NCI-H82 treated with DMSO at 0.1 percent for 48 hours (cell line): ENCODE data around the gene RELL1.
A peak's percentile ranks its signal among the peaks of the same experiment; 100 is the strongest.

Source experiments
- DNase-seq: peaks from one replicate; lab custom pipeline; 2025; ENCODE audit not compliant: unreplicated experiment; lab: John Stamatoyannopoulos, UW

RELL1 gene

DNA sequence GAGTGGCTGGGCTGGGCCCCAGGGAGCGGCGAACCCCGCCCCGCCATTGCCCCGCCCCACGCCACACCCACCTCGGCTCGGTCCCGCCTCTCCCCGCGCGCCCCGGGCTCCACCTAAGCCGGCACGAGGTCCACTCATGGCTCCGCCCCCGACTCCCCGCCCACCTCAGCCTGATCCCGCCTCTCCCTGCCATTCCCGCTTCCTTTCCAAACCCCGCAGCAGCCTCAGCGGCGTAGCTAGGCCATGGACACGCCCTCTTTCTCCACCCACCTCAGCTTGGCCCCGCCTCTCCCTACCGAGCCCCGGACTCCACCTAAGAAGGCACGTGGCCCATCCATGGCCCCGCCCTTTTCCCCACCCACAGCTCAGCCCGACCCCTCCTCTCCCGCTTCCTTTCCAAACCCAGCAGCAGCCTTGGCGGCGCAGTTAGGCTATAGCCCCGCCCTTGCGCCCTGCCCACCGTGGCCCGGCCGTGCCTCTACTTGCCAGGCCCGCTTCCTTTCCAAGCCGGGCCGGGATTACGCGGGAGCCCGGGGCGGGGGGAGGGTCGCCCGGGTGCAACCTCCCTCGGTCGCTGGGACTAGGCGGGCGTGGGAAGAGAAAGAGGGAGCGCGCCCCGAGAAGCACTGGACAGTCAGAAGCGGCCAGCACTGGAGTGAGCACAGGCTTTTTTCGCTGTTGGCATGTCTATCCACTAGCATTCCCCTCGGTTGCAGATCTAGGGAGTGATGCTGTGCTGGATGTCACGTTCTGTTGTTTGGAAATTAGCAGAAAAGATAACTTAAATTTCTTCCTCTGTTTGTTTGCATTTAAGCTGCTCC, at the start of gene RELL1:
RELL1 (minus strand) TSS at position 4 of the 821 bp plus-strand sequence. CDS start 89 bp downstream, outside the sequence.
- DNase-seq, result peak; percentile 91

- no peak for DNase-seq
These were observed 49.4 kb upstream of the RELL1 start for GRCh38 chr4:37735578-37735977.

DNA sequence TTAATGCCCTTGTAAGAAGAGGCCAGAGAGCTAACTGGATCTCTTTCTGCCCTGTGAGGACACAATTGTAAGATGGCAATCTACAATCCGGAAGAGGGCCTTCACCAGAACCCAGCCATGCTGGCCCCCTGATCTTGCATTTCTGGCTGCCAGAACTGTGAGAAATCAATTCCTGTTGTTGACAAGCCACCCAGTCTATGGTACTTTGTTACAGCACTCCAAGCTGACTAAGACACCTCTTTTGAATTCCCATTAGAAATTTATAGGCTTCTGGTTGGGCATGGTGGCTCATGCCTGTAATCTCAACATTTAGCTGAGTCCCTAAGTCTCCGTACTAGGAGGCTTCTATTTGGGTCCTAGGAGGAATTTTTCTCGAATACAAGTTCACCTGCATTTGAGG, 48.8 kb upstream of the RELL1 start:
- DNase-seq, result no peak

GRCh38 chr4:37733240-37733867, 47.2 kb upstream of the RELL1 start:
- DNase-seq, result no peak

GRCh38 chr4:37732526-37733186, 46.5 kb upstream of the RELL1 start:
- DNase-seq, result no peak

DNA sequence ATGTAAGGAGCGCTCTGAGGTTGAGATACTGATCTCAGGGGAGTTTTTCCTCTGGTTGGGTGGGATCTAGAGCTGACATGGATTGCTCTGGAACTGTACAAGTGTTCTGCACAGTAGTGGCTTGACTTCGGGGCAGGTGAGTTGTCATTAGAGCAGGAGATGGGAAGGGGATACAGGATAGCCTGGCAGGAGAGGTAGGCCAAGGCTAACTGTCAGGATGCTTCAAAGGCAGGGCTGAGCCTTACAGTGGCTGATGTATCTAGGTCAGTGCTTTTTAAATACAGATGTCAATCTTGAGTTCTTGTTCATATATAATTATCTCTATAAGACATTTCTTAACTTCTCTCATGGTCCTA, 43.5 kb upstream of the RELL1 start:
- no peak for DNase-seq

DNA sequence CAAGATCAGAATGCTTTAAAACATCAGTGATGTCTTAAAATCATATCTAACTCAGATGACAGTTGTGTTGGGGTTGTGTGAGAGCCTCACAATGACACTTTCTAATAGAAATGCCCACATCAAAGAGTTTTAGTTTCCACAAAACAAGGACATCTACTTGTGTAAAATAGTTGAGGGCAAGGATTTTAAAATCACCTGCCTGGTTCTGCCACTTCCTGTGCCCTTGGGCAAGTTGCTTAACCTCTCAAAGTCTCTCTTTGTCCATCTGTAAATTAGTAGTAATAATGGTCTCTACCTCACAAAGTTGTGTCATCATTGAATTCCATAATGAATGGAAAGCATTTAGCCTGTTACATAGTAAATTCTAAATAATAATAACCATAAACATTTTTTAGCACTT, 41.9 kb upstream of the RELL1 start:
- DNase-seq, result no peak

DNA sequence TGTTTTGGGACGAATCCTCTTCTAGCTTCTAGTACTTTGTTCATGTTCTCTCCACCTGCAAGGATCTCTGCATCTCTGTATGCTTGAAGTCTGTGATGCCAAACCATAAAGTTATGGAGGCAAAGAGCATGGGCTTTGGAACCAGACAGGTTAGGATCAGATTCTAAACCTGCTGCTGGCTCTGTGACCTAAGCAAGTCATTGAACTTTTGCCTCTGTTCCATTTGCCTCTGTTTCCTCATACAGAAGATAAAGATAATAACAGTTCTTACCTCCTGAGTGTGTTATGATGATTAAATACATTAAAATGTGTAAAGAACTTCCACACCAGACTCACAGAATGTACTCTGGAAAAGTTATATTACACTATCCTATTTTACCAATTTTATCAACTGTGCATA, 41.5 kb upstream of the RELL1 start:
- DNase-seq, result no peak

DNA sequence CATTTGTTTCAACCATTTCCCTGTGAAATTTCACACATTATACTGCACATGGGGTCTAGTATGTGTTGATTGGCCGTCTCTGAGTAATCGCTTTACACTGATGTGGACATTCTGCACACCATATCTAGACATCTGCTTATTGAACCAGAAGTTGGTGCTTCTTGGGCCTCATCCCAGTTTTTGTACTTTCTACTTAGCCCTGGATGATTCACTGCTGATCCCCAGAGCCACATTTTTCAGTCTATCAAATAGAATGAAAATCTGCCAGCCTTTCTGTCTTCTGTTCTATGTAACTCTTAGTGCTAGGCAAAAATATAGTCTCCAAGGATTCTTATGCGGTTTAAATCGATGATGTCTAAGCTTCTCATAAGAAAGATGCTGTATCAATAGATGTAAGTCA, 40.5 kb upstream of the RELL1 start:
- DNase-seq, result no peak

DNA sequence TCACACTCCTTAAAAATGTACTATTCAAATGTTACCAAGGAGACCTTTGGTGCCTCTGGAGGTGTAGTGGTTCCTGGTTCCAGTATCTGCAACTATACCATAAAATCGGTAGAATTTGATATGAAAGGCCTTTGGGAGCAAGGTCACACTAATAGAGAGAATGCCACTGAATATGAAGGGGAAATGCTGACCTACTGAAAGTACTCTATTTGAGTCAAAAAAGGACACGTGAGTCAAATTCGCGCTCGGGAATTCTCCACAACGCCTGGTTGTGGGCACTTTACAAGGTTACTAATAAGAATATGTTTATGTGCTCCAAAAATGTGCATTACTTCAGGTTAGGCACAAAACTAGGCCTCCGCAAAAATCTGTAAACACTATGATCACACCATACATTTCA, 39.5 kb upstream of the RELL1 start:
- no peak for DNase-seq

- no peak for DNase-seq
These were observed 36.9 kb upstream of the RELL1 start for GRCh38 chr4:37723067-37723466.

- DNase-seq, result no peak
These were observed 35.9 kb upstream of the RELL1 start for GRCh38 chr4:37721995-37722638.

DNA sequence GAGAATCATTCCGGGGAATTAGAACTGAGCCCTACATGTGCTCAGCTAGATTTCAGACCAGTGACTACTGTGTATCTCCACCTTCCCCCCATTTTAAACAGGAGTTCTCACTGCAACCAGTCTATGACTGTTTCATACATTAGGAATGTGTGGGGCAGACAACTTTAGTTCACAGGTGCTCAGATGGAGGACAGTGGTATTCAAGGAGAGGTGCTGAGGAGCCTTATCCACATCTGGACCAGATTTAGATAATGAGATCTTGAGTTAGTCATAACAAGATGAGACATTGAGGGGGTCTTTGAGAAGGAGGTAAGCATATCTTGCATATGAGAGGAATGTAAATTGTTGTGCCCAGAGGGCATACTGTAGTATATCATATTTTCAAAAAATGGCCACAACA, 32.8 kb upstream of the RELL1 start:
- no peak for DNase-seq

DNA sequence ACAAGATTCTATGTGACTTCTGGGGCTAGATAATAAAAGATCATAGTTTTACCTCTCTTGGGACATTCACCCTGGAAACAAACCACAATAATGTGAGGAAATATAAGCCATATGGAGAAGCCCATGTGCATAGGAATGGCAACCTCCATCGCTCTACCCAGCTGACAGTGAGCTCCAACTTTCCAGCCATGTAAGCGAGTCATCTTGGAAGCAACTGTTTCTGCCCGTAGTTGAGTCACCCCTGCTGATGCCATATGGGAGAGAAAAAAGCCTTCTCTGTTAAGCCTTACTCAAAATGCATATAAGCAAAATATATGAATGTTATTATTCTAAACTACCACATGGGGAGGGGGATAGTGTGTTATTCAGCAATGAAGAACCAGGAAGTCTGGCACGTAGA, 31.4 kb upstream of the RELL1 start:
- DNase-seq, result no peak

DNA sequence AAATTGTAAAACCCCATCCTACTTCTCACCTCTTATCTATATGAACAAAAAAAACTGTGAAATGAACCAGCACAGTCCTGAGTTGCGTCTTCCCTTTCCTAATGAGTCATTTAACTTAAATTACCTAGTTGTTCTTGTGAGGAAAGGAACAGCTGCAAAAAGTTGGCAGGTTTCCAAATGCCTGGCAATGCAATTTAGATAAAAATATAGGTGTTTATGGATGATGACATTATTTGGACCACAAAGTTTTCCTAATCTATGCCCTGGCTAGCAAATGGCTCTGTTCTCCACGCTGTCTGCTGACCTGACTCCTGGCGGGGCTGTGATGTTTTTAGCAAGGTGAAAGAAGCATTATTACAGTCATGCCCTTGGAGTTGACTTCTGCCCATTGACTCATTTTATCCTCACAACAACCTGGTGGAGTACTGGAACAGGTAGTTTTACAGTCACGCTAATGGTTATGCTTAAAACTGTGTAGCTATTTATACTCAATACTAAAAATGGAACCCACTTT, 29.8 kb upstream of the RELL1 start:
- no peak for DNase-seq

DNA sequence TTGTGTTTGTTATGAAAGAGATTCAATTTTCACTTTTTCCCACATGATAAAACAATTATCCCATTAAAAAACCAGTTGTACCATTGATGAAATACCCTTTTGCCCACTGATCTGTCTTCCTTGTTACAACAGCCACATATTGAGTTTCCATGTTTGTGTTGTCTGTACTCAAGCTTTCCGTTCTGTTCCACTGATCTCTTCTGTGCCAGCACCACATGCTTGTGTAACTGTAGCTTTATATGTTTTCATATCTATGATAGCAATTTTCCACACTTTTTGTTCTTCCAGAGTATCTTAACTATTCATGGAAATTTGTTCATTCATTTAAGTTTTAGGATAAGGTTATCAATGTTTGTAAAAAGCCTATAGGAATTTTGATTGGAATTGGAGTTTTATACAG, 24.3 kb upstream of the RELL1 start:
- no peak for DNase-seq

DNA sequence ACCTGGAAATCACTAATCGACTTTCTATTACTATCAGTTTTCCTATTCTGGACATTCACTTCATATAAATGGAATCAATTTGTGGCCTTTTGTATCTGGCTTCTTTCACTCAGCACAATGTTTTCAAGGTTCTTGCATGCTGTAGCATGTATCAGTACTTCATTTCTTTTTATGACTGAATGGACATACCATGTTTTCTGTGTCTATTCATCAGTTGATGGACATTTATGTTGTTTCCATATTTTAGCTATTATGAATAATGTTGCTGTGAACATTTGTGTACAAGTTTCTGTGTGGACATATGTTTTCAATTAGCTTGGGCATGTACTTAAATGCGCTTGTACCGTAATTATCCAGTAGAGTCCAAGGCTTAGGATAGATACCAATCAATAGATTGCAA, 19.9 kb upstream of the RELL1 start:
- DNase-seq, result no peak

DNA sequence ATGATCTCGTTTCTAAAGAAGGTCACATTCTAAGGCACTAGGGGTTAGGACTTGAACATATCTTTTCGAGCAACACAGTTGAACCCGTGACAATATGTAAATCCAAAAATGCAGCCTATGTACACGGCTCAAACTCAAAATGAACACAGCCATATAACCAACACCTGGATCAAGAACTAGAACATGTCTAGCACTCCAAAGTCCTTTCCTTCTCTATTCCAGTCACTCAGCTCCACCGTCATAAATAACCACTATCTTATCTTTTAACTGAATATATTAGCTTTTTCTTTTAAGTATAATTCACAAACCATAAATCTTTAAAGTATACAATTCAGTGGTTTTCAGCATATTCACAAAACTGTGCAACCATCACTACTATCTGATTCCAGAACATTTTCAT, 19.4 kb upstream of the RELL1 start:
- no peak for DNase-seq

- no peak for DNase-seq
These were observed 13.8 kb upstream of the RELL1 start for GRCh38 chr4:37699868-37700481.

DNA sequence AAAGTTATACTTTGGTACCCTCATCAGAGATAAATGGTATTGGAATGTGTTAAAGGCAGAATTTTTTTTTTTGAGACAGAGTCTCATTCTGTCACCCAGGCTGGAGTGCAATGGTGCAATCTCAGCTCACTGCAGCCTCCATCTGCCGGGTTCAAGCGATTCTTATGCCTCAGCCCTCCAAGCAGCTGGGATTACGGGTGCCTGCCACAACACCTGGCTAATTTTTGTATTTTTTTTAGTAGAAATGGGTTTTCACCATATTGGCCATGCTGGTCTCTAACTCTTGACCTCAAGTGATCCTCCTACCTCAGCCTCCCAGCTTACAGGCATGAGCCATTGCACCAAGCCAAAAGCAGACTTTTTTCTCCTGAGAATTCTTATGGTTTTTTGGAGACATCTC, 11.4 kb upstream of the RELL1 start:
- DNase-seq, result no peak
